ENCODE results near the gene DPEP2NB.

The DPEP2NB gene

GRCh38 chr16:67965668-67966548 is 49.8 kb downstream of the DPEP2NB start:
- no peak for DNase-seq (ENCODE audit: low read depth)
- TF ChIP-seq, protein P1, sequence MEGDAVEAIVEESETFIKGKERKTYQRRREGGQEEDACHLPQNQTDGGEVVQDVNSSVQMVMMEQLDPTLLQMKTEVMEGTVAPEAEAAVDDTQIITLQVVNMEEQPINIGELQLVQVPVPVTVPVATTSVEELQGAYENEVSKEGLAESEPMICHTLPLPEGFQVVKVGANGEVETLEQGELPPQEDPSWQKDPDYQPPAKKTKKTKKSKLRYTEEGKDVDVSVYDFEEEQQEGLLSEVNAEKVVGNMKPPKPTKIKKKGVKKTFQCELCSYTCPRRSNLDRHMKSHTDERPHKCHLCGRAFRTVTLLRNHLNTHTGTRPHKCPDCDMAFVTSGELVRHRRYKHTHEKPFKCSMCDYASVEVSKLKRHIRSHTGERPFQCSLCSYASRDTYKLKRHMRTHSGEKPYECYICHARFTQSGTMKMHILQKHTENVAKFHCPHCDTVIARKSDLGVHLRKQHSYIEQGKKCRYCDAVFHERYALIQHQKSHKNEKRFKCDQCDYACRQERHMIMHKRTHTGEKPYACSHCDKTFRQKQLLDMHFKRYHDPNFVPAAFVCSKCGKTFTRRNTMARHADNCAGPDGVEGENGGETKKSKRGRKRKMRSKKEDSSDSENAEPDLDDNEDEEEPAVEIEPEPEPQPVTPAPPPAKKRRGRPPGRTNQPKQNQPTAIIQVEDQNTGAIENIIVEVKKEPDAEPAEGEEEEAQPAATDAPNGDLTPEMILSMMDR (IDR thresholded peaks at IDR 0.05; ENCODE audit: insufficient read depth, low read depth, low read length, missing control alignments) = no peak
- no peak overlapping the region; the same call in 1 of the 2 replicates for H3K4me3 ChIP-seq (ENCODE audit: low read depth, low read length)

GRCh38 chr16:67964477-67965131 is 51.1 kb downstream of the DPEP2NB start:
- TF ChIP-seq, protein P1 (IDR thresholded peaks at IDR 0.05; ENCODE audit: insufficient read depth, low read depth, low read length, missing control alignments) = no peak
- no peak overlapping the region for H3K4me3 ChIP-seq (ENCODE audit: low read depth, low read length)
- DNase-seq (ENCODE audit: low read depth) = no peak

GRCh38 chr16:67963662-67964321 is 51.9 kb downstream of the DPEP2NB start:
- DNase-seq (ENCODE audit: low read depth) = no peak
- H3K4me3 ChIP-seq (ENCODE audit: low read depth, low read length) = no peak overlapping the region
- TF ChIP-seq, protein P1 (IDR thresholded peaks at IDR 0.05; ENCODE audit: insufficient read depth, low read depth, low read length, missing control alignments) = no peak

All from GM12865 (cell line).